Bronchial epithelial cell (primary cell): ENCODE data around the gene DCDC1. TPM values are rescaled to one million over a fixed set of nuclear protein-coding genes. Genes with fewer than 3 reads are reported as not detected.

Experiments
- DNase-seq: peaks from one replicate; pipeline ENCODE4 v3.0.0-alpha.2; 2010; ENCODE audit warnings: low read depth
- FAIRE-seq: peaks from 2 replicates; lab custom pipeline; 2011; peaks lifted over from hg19 to GRCh38; lab: Jason Lieb, UNC
- H3K27me3 ChIP-seq: 2 replicates; pipeline ENCODE4 v1.5.1; 2011; ENCODE audit warnings: low read length; ENCODE audit not compliant: control insufficient read depth, insufficient read depth
- H3K36me3 ChIP-seq: 2 replicates; pipeline ENCODE4 v1.5.1; 2011; ENCODE audit warnings: low read length; ENCODE audit not compliant: control insufficient read depth, insufficient read depth
- H3K4me3 ChIP-seq: 2 replicates; pipeline ENCODE4 v1.5.1; 2011; ENCODE audit warnings: mild to moderate bottlenecking, low read depth, low read length, control low read depth
- CTCF ChIP-seq: IDR thresholded peaks from 2 replicates; pipeline ENCODE4 v1.5.1; 2011; ENCODE audit warnings: mild to moderate bottlenecking, moderate library complexity, low read length, control low read depth, inconsistent platforms; ENCODE audit not compliant: insufficient read depth, severe bottlenecking
- total RNA-seq: library from RNA; depleted of rRNA; stranded (reverse); fragments of >200 nt; gene quantifications from 2 replicates; pipeline ENCODE4 v1.2.1, GENCODE V29; 2014

The DCDC1 gene
- total RNA-seq, 1 donor from 2014 or later, result not detected

- DNase-seq, result no peak
- no peak overlapping the region for H3K4me3 ChIP-seq
- no peak for FAIRE-seq
- no peaks in the 10 kb centered on the region for H3K27me3 ChIP-seq
- no peak for TF ChIP-seq CTCF
- H3K36me3 ChIP-seq, result no peaks in the 10 kb centered on the region
Measured at GRCh38 chr11:31022080-31022479, 347.5 kb downstream of the DCDC1 start.

GRCh38 chr11:31019786-31020185, 349.8 kb downstream of the DCDC1 start:
- no peak for DNase-seq
- no peak overlapping the region for H3K4me3 ChIP-seq
- no peak for FAIRE-seq
- TF ChIP-seq CTCF, result no peak
- H3K36me3 ChIP-seq, result no peaks in the 10 kb centered on the region
- H3K27me3 ChIP-seq, result no peaks in the 10 kb centered on the region

- no peaks in the 10 kb centered on the region for H3K27me3 ChIP-seq
- no peak overlapping the region for H3K4me3 ChIP-seq
- TF ChIP-seq CTCF, result no peak
- DNase-seq, result no peak
- no peaks in the 10 kb centered on the region for H3K36me3 ChIP-seq
- FAIRE-seq, result no peak
Measured at GRCh38 chr11:31005202-31005601, 364.3 kb downstream of the DCDC1 start.

- no peak for DNase-seq
- no peak overlapping the region for H3K4me3 ChIP-seq
- no peak for FAIRE-seq
- no peak for TF ChIP-seq CTCF
- no peaks in the 10 kb centered on the region for H3K36me3 ChIP-seq
- H3K27me3 ChIP-seq, result no peaks in the 10 kb centered on the region
Measured at GRCh38 chr11:31001427-31001826, 368.1 kb downstream of the DCDC1 start.

GRCh38 chr11:31000381-31000780, 369.2 kb downstream of the DCDC1 start:
- FAIRE-seq, result no peak
- DNase-seq, result no peak
- no peak overlapping the region for H3K4me3 ChIP-seq
- no peaks in the 10 kb centered on the region for H3K27me3 ChIP-seq
- no peaks in the 10 kb centered on the region for H3K36me3 ChIP-seq
- TF ChIP-seq CTCF, result no peak

- Histone ChIP-seq H3K4me3 (no peak overlapping the region), H3K36me3 (no peaks in the 10 kb centered on the region), H3K27me3 (no peaks in the 10 kb centered on the region)
- no peak for TF ChIP-seq CTCF
- FAIRE-seq, result no peak
- no peak for DNase-seq
Measured at GRCh38 chr11:30992513-30992849, 377.1 kb downstream of the DCDC1 start.
